Stimulated activated CD4-positive, alpha-beta T cell treated with anti-CD3 and anti-CD28 coated beads, Interleukin-2, amount 100 ng/mL, for 48 hours (primary cell): ENCODE measurements around the gene ANXA5.

Experiments
- DNase-seq, 2 donors: peaks; one replicate each; pipeline ENCODE4 v3.0.0-alpha.2; 2020

Gene ANXA5

GRCh38 chr4:121711263-121712000 is 14.7 kb upstream of the ANXA5 start:
- peak; percentile 35 to 39 for DNase-seq

- no peak for DNase-seq
Measured at GRCh38 chr4:121709766-121710405, 13.1 kb upstream of the ANXA5 start.

DNA sequence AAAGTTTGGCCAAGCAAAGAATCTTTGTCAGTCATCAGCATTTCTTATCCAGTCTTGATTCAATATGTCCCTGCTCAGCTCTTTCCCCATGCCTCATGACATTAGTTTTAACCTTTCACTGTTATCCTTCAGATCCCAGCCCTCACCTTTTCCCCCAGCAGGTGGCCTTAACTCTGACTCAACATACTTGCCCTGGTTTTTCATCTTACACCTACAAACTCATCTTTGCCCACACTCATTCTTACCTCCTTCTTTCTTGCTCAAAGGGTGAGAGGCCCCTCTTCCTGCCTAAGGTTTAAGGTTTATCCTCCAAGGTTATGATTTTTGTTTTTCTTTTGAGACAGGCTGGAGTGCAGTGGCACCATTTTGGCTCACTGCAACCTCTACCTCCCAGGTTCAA is 10.6 kb upstream of the ANXA5 start:
- no peak for DNase-seq

GRCh38 chr4:121706595-121707021 is 9.8 kb upstream of the ANXA5 start:
- DNase-seq = peak; percentile 36 to 45

DNA sequence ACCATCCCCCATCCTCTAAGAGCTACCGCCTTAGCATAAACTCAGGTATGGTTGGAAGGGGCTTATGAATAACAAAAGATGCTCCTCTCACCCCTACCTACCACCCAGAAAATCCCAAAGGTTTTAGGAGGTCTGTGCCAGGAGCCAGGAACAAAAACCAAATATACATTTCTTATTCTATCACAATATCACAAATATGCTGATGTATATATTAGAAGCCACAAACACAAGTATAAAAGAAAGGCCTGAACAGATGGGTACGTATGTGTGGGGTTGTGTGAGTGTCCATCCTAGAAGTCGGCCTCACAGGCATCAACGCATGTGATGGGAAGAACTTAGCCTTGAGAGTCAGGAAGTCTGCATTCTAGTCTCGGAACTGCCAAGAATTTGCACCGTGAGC is 8.7 kb upstream of the ANXA5 start:
- DNase-seq = no peak

GRCh38 chr4:121702136-121702535 is 5.4 kb upstream of the ANXA5 start:
- no peak for DNase-seq

DNA sequence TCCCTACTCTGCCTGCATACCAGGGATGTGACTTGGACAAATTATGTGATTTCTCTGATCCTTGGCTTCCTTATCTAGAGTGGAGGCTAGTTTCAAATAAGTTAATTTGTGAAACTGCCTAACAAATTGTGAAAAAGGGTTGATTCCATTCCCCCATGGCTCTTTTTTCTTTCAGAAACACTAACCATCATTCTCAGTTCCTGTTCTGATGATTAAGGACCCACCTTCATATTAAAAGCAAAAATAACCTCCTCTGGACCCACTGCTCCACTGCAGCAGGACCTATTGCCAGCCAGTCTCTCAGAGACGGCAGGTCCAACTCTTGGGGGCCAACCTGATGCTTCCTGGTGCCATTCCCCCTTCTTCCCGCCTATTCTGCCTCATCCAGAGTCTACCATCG is 4.5 kb upstream of the ANXA5 start:
- no peak for DNase-seq

DNA sequence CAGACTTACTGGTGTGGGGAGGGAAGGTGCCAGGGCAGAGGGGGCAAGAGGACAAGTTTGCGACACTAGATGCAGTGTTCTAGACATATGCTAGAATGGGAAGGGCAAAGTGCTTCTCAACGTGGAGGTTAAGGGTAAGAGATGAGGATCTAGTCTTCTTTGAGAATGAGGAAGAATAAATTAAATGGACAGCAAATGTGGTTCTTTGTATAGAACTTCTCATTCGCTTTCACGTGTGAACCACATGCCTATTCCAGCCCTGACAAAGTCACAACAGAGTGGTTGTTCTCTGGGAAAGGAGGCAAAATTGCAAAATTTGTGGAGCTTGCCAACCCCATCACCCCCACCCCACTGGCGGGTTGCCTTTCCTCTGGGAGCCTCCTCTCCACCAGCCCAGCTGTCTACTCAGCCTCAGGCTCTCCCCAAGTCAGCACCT is 1.5 kb upstream of the ANXA5 start:
- DNase-seq = no peak

GRCh38 chr4:121697564-121697963 is 784 bp upstream of the ANXA5 start:
- no peak for DNase-seq

DNA sequence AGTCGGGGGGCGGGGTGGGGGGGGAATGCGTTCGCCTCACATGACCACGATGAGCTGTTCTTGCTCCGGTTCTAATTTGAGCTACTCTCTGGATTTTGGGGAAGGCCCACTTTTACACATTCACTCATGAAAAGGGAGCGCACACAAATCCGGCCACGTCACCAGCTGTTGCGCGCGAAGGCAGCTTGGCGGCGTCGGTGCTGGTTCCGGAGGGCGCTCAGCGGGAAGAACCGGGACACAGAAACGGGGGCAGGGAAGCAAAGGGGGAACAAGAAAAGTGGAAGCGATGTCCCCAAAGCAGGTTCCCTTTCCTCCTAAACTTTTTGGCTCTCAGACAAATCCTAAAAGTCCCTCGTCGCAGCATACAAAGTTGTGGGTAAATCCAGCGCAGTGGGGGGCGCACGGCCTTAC is 605 bp downstream of the ANXA5 start:
- DNase-seq = peak; percentile 43 to 54

DNA sequence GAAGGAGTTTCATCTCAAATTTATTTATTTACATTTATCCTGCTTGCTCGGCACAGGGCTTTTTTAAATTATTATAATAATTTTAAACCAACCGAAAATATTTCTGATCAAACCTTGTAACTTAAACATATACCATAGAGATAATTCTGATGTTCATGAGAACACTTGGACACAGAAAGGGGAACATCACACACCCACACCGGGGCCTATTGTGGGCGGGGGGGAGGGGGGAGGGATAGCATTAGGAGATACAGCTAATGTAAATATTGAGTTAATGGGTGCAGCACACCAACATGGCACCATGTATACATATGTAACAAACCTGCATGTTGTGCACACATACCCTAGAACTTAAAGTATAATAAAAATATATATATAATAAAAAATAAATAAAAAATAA is 2.9 kb downstream of the ANXA5 start:
- no peak for DNase-seq

GRCh38 chr4:121693450-121693849 is 3.3 kb downstream of the ANXA5 start:
- DNase-seq = no peak

DNA sequence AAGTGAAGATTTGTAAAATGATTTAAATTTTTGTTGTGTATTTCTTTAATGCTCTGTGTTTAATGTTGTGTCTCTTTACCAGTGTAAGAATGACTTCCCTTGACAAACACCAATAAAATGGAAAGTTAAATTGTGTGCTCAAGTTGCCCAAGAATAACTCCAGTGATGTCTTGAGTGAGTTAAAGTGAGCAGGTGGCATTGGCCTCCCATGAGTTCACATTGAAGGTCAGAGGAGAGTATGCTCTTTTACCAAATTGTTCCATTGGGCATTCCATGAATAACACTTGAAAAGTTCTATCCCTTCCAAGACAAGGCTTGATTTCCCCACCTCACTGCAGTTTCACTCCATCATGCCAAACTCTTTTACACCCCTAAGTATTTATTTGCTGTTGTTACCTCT is 4.5 kb downstream of the ANXA5 start:
- no peak for DNase-seq

DNA sequence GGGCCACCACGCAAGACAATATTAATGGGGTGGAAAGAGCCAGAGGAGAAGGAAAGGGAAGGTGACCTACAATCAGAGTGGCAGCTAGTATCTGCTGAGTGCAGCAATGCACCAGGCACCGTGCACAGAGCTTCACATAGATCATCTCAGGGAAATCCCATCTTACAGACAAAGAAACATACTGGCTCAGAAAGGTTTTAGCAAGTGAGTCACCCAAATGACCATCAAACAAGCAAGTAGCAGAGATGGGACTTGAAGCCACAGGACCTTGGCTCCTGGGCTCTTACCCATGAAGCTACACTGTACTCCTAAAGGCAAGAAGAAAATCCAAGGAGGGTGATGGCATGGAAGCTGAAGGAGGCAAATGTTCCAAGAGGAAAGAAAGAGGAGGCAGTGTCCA is 6.8 kb downstream of the ANXA5 start:
- no peak for DNase-seq

- DNase-seq = no peak
Measured at GRCh38 chr4:121688701-121689100, 8.1 kb downstream of the ANXA5 start.

- DNase-seq = no peak
Measured at GRCh38 chr4:121688261-121688660, 8.5 kb downstream of the ANXA5 start.

DNA sequence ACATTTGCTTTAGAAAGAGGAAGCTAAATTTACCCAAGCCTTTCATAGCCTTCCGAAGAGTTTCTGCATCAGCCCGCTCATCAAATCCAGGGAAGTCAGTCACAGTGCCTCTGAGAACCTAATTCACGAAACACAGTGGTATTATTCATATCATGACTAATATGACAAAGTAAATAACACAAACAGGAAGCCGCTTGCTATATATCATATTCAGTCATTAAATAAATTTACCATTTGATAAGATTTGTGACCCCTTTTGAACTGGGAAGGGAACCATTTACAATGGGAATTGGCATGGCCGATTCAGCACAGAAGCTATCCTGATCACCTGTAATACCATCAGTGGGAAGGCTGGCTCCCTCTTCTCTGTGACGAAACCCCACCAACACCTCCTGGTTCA is 10.5 kb downstream of the ANXA5 start:
- no peak for DNase-seq

DNA sequence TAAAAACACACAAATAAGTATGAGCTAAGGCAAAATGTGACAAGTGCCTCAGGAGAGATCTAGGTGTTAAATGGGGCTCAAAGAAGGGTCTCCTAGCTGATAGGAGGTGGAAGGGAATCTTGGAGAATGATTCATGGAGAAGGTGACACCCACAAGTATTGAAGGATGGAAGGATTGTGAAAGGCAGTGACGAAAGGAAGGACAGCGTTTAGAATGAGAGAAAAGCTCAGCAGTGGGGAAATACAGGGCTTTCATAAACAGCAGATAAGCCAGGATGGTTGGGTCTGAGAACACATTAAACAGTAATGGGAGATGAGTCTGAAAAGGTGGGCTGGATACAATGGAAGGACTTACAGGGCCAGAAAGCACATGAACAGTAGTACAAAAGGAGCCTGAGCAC is 11.5 kb downstream of the ANXA5 start:
- DNase-seq = no peak

DNA sequence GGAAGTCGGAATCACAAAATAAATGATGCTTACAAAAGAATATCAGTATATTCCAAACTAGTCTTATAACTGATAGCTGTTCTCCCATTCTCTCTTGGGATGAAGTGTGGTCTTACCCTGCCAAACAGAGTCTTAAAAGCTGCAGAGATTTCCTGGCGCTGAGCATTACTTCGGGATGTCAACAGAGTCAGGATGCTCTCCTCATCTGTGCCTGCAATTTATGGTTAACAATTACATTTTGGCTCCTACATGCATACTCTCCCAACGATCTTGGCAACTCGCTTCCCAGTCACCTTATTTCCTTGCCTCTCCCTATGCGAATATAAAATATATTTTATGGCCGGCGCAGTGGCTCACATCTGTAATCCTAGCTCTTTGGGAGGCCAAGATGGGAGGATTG is 12.2 kb downstream of the ANXA5 start:
- DNase-seq = no peak

- no peak for DNase-seq
Measured at GRCh38 chr4:121684016-121684415, 12.8 kb downstream of the ANXA5 start.

DNA sequence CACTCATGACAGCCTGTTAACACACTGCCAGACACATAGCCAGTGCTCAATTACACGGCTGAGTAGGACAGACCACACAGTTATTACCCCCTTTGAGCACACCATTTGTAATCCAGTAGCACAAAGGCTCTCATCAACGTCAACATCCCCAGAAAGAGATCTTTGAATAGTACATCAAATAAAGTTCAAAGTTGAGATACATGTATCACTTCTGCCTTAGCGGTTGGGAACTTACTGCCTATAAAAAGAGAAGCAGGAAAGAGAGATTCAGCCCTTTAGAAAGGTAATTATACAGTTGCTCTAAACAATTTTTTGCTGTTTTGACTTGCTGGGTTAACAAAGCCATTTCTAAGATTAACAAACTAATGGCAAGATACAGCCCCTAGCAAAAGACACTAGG is 16.2 kb downstream of the ANXA5 start:
- no peak for DNase-seq

DNA sequence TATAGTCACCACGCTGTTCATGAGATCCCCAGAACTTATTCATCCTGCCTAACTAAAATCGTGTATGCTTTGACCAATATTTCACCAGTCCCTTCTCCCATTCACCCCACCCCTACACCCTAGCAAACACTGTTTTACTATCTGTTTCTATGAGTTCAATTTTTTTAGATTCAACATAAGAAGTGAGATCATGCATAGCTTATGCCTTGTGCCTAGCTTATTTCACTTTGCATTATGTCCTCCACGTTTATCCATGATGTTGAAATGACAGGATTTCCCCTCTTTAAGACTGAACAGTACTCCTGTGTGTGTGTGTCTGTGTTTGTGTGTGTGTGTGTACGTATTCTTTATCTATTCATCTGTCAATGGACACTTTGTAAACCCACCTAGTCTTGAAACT is 16.8 kb downstream of the ANXA5 start:
- no peak for DNase-seq

- no peak for DNase-seq
Measured at GRCh38 chr4:121679267-121679666, 17.5 kb downstream of the ANXA5 start.

GRCh38 chr4:121677524-121677923 is 19.3 kb downstream of the ANXA5 start:
- DNase-seq = no peak
